GM18520 (cell line): ENCODE measurements around the gene UQCR11.

Source experiments
- ATAC-seq: cut with Tn5 transposase; IDR thresholded peaks from one replicate; pipeline ENCODE4 v1.9.1; 2021; ENCODE audit not compliant: unreplicated experiment

Gene UQCR11

GRCh38 chr19:1572795-1573194 is 32.5 kb downstream of the UQCR11 start:
- ATAC-seq = no peak

GRCh38 chr19:1571358-1571757 is 33.9 kb downstream of the UQCR11 start:
- no peak for ATAC-seq

GRCh38 chr19:1570836-1571235 is 34.4 kb downstream of the UQCR11 start:
- ATAC-seq = no peak

GRCh38 chr19:1569997-1570396 is 35.3 kb downstream of the UQCR11 start:
- ATAC-seq = no peak

- peak; percentile 56 for ATAC-seq
Measured at GRCh38 chr19:1568320-1569019, 36.8 kb downstream of the UQCR11 start, which contains the start of gene MEX3D. MEX3D (minus strand) TSS chr19:1568325; CDS start chr19:1568058, 267 bp downstream.

- ATAC-seq = no peak
Measured at GRCh38 chr19:1567848-1568227, 37.4 kb downstream of the UQCR11 start.

GRCh38 chr19:1567116-1567847 is 38.0 kb downstream of the UQCR11 start:
- ATAC-seq = no peak

GRCh38 chr19:1566392-1567115 is 38.7 kb downstream of the UQCR11 start:
- no peak for ATAC-seq

- no peak for ATAC-seq
Measured at GRCh38 chr19:1563251-1563650, 42.0 kb downstream of the UQCR11 start.

- ATAC-seq = no peak
Measured at GRCh38 chr19:1561236-1561842, 43.9 kb downstream of the UQCR11 start.

- no peak for ATAC-seq
Measured at GRCh38 chr19:1560286-1560882, 44.9 kb downstream of the UQCR11 start.

- no peak for ATAC-seq
Measured at GRCh38 chr19:1558552-1558951, 46.7 kb downstream of the UQCR11 start.

GRCh38 chr19:1556390-1557070 is 48.7 kb downstream of the UQCR11 start:
- ATAC-seq = no peak

GRCh38 chr19:1555487-1556389 is 49.5 kb downstream of the UQCR11 start:
- ATAC-seq = no peak

- no peak for ATAC-seq
Measured at GRCh38 chr19:1554968-1555367, 50.3 kb downstream of the UQCR11 start.

- ATAC-seq = no peak
Measured at GRCh38 chr19:1553415-1553814, 51.8 kb downstream of the UQCR11 start.

GRCh38 chr19:1551068-1552040 is 53.9 kb downstream of the UQCR11 start:
- no peak for ATAC-seq

- ATAC-seq = no peak
Measured at GRCh38 chr19:1549332-1549945, 55.8 kb downstream of the UQCR11 start.
